GM21717 (cell line): Measurements from ENCODE around the gene ARV1.
A peak's percentile ranks its signal among the peaks of the same experiment; 100 is the strongest.

Experiments used
- ATAC-seq: cut with Tn5 transposase; IDR thresholded peaks from one replicate; pipeline ENCODE4 v1.9.1; 2021; ENCODE audit warnings: mild to moderate bottlenecking, moderate library complexity; ENCODE audit not compliant: unreplicated experiment

Gene ARV1

DNA sequence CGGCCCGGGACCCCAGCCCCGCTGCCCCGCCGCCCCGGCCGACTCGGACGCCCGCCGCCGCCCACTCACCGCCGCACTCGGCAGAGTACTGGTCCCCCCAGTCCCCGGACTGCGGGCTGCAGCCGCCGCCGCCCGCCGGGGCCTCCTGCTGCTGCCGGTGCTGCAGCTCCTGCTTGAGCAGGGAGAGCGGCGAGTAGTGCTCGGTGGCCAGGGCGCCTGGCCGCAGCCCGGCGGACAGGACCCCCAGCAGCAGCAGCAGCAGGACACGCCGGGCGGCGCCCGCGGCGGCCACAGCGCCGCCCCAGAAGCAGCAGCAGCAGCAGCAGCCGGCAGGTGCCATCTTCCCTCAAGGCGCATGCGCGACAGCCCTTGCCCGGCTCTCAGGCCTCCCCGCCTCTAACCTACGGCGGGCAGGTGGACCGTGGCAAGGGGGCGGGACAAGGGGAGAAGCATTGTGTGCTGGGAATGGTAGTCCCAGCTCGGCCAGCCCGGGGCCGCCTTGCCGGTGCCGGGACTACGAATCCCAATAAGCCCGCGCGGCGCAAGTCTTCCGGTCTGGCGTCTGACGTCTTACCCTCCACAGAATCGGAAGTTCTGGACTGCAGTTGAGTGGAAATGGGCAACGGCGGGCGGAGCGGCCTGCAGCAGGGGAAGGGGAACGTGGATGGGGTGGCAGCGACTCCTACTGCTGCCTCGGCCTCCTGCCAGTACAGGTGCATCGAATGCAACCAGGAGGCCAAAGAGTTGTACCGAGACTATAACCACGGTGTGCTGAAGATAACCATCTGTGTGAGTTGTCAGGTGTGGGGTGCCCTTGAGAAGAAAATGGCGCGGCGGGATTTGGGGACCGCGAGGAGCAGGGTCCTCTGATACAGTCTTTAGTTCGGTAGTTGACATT, at the start of gene ARV1, which contains the start of gene TTC13:
TSS of gene ARV1 (plus strand) at position 604 of the 898 bp plus-strand sequence. CDS start at position 616, 12 bp downstream.
TSS of gene TTC13 (minus strand) at position 371 of the 898 bp plus-strand sequence. CDS start at position 340, 31 bp downstream.
- ATAC-seq = peak; percentile 94

DNA sequence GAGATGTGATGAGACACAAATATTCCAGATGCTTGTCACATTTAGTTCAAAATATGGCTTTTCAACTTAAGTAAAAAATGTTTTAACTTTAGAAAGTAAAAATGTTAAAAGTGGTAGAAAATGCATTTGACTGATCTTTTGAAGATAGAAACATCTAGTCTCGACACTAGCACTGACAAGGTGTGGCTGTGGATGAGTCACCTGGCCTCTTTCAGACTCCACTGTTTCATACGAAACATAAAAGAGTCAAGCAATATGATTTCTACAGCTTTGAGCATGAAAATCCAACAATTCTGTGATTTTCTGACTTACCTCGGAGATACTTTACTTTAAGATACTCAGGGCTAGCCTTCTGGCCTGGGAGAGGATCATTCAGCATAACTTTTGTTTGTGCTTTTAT, 47.9 kb upstream of the ARV1 start:
- ATAC-seq = no peak

- ATAC-seq = no peak
Observed at GRCh38 chr1:230935852-230936251, 43.0 kb upstream of the ARV1 start.

DNA sequence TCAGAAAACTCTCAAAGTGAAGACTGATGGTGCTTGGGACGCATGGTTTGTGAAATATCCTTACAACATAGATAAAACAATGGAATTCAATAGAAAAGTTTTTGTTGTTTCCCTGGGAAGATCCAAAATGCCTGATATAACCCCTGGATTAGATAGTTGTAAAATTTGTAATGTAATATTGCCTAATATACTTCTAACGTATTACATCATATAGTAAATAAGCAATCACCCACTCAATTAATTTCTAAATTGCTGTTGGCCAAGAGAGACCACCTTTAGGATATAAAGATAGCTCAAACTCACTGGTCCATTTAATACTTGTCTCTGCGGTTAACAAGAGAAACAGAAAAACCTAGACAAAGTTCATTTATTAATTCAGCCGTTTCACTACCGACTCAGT, 42.4 kb upstream of the ARV1 start:
- no peak for ATAC-seq

DNA sequence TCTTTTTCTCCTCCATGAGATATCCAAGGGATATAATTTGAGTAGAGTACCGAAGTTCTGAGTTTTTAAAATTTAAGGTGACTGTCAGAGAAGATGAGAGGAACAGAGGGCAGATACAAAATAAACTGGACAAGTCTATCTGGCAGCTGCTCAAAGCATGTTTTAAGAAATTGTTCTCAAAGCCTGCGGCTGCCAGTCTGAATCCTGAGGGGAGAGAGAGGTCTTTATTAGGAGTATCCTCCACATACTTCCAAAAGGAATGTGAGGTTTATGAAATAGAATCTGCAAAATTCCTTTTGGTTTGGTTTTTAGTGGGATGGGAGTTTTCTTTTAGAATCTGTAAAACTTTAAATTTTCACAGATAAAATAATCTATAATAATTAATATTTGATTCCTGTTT, 41.5 kb upstream of the ARV1 start:
- ATAC-seq = no peak

DNA sequence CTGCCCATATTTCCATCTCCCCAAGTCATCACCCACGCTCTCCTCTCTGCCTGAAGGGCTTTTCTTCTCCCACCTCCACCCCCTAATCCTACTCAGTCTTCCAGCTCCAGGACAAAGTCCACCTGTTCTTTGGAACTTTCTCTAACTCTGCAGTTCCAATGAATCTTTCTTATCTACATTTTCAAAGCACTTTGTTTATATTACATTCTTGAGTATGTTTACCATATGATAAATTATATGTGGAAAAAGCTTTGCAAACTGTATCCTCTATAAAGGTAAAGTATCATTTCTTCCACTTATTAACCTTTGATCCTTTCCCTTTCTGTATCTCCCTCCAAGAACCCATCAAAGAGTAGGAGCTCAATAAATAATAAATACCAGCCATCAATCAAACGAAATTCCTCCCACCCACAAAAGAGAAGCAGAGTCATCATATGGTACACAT, 39.9 kb upstream of the ARV1 start:
- no peak for ATAC-seq

- no peak for ATAC-seq
Observed at GRCh38 chr1:230939806-230940489, 38.9 kb upstream of the ARV1 start.

DNA sequence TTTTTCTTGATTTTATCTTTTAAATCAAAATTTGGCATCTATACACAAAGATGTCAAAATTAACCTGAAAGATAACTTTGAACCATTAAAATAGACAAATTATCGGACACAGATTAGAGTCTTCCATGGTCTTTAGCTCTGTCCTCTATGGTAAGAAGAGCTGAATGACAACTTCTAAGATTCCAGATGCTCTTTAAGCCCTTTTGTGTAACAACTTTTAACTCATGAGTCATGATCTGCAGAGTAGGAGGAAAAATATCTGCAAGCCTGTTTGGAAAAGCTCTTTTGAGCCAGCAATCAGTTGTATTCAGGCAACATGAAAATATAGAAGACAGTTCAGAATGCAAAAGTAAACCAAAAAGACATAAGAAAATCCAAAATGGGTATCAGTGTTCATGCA, 38.0 kb upstream of the ARV1 start:
- ATAC-seq = no peak

DNA sequence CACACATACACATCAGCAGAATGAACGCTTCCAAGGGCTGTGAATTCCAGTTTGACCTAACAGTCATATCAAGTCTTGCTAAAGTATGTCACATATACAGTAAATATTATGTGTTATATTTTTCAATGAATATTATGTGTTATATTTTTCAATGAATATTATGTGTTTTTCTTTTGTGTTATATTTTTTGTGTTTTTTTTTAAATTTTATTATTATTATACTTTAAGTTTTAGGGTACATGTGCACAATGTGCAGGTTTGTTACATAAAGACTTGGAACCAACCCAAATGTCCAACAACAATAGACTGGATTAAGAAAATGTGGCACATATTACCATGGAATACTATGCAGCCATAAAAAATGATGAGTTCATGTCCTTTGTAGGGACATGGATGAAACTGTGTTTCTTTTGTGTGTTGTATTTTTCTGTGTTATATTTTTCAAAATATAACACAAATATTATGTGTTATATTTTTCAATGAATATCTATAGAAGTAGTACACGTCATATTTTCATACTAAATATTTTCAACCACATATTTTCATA, 35.8 kb upstream of the ARV1 start:
- ATAC-seq = no peak

DNA sequence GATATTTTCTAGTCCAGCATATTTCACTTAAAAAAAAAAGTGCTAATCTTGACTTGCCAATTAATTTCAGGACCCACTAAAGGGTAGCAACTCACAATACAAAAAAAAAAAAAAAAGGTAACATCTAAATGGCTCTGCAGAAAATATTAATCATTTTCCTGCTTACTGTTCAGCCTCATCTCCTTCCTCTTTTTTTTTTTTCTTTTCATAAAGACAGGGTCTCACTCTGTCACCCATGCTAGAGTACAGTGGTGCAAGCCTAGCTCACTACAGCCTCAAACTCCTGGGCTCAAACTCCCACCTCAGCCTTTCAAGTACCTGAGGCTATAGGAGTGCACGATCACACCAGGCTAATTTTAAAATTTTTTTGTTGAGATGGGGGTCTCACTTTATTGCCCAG, 30.6 kb upstream of the ARV1 start:
- no peak for ATAC-seq

DNA sequence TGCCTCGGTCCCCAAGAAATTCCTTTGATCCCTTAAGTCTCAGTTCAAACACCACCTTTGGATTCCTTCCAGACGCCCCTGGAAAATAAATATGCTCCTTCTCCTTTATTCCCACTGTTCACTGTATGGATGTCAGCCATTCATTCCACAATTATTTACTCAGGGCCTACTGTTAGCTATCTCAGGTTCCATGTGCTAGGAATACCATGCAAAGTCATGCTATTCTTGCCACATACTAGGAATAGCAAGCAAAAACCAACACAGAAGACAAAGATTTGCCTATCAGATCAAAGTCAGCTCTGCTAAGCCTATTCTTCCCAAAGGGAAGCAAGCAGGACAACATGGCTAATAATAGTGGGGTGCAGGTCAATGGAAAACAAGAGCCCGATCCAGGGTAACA, 30.0 kb upstream of the ARV1 start:
- no peak for ATAC-seq

GRCh38 chr1:230950404-230950803, 28.5 kb upstream of the ARV1 start:
- ATAC-seq = no peak

DNA sequence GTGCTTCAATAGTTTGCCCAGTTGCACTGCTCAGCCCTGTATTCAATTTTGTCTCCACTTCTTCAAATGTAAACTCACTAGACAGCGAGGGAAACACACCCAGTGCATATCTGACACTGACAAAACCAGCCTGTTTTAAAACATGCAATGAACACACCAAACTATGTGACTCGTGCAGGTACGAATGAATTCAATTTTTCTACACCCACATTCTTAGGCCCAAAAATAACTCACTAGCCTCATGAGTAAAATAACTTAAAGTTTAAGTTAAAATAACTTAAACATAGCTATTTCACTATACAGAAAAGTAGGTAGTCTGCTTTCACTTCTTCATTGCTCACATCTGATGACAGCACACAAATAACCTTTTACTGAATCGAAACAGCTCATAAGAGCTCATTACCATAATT, 21.3 kb upstream of the ARV1 start:
- peak; percentile 67 for ATAC-seq

DNA sequence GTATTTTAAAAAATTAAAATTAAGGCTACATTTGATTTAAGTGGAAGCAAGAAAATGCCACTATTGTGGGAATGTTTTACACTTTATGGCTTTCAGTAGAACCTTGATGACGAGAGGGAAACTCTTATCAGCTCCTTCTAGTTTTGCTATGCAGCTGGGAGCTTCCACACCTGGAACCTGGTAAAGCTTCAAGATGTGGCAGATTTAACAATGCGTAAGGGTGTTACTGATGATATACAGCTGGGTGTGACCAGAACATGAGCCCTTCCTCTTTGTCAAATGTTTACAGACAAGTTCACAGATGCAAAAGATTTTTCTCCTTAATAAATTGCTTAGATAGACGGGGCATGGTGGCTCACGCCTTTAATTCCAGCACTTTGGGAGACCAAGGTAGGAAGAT, 20.5 kb upstream of the ARV1 start:
- ATAC-seq = no peak

DNA sequence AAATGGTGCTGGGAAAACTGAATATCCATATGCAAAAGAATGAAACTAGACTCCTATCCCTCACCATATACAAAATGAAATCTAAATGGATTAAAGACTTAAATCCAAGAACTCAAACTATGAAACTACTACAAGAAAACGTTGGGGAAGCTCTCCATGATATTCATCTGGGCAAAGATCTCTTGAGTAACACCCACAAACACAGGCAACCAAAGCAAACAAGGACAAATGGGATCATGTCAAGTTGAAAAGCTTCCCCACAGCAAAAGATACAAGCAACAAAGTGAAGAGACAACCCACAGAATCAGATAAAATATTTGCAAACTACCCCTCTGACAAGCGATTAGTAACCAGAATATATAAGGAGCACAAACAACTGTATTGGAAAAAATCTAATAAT, 14.0 kb upstream of the ARV1 start:
- ATAC-seq = no peak

DNA sequence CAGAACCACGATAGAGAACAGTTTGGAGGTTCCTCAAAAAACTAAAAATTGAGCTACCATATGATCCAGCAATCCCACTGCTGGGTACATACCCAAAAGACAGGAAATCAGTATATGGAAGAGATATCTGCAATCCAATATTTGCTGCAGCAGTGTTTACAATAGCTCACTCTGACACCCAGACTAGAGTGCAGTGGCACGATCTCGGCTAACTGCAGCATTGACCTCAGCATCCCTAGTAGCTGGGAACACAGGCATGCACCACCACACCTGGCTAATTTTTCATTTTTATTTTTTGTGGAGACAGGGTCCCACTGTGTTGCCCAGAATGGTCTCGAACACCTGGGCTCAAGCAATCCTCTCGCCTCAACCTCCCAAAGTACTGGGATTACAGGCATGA, 13.4 kb upstream of the ARV1 start:
- no peak for ATAC-seq

DNA sequence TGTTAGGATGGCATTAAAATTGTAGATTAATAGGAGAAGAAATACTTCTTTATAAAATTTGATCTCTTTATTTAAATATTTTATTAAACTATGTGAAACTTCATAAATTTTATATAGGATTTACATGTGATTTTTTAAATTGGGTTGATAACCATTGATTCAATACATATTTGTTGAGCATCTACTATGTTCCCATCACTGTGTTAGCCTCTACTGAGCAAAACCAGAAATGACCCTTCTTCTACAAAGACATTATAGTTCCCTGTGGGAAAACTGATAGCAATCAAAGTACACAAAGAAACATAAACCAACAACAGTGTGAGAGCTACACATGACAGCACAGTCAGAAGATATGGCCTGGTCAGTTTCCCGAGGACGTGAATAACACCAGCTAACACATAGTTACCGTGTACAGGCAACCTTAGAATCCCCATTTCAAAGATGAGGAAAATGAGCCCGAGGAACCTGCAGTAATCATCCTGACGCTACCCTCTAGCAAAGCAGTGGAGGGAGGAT, 12.5 kb upstream of the ARV1 start:
- ATAC-seq = no peak

DNA sequence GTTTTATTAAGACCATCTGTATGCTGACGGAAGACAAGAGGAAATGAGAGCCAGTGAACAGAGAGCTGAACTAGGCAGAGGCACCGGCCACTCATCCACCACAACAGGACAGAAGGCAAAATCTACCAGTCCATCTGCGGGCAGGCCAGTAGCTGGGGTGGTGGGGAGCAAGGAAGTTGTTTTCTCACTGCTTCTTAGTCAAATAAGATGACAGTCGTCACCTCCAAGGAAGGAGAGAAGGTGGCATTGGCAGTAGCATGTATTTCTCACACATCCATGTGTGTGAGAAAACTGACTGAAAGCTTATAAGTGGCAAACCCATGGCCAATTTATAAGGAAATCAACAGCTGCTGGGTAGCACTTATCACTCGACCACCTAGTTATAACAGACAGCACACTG, 8.5 kb upstream of the ARV1 start:
- ATAC-seq = no peak

- ATAC-seq = no peak
Observed at GRCh38 chr1:230971771-230972170, 7.1 kb upstream of the ARV1 start.

DNA sequence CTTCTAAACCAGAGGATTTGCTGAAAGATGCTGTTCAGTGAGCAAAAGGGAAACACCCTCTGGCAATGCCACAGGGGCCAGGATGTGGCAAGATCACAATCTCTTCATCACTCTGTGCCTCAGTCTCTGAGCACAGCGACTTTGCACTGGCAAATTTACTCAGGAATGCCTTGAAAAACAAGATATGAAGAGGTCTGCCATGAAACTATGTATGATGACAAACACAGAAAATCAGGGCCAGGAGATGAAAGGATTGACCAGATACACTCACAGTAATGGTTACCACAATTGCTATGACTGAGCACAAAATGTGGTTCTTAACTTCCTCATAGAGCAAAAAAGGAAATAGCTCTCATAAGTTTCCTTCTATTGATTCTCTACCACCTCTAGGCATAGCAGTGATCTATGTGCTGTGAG, 6.0 kb upstream of the ARV1 start:
- peak; percentile 83 for ATAC-seq

GRCh38 chr1:230975636-230976035, 3.3 kb upstream of the ARV1 start:
- no peak for ATAC-seq

DNA sequence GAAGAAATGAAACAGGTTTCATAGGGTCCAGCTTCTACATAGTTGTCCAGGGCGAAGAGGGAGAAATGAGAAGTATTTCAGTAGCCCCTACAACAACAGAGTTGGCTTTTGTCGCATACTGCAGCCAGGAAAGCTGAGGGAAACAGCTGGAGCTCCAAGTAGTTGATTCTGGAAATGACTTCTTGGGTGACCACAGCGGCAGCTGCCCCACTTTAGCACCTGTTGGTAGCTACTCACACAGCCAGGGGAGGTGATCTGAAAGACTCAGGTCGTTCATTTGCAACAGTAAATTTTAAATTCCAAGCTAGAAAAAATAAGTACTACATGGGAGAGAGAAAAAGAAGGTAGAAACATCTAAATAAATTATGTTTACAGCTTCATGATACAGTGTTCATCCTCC, 2.5 kb upstream of the ARV1 start:
- no peak for ATAC-seq
